CMK (cell line): ENCODE results near the gene GOLGB1.
A peak's percentile ranks its signal among the peaks of the same experiment; 100 is the strongest.
"Not testable (repeated sequence)": the region's sequence is repeated elsewhere in the genome, so short reads cannot be mapped to it uniquely, and the experiment has no call there.

Experiments
- DNase-seq: peaks from one replicate; pipeline ENCODE4 v3.0.0-alpha.2; 2010; ENCODE audit warnings: low read depth

GOLGB1 gene

GRCh38 chr3:121749276-121750086, at the start of gene GOLGB1:
TSS of gene GOLGB1 (minus strand) at chr3:121749741. CDS start at chr3:121730971, 18,770 bp downstream.
- DNase-seq: peak; percentile 90

- DNase-seq: no peak
These were observed 47.4 kb upstream of the GOLGB1 start for GRCh38 chr3:121796970-121797369.

- no peak for DNase-seq
These were observed 44.9 kb upstream of the GOLGB1 start for GRCh38 chr3:121794264-121794983.

- no peak for DNase-seq
These were observed 43.5 kb upstream of the GOLGB1 start for GRCh38 chr3:121793078-121793477.

- no peak for DNase-seq
These were observed 36.9 kb upstream of the GOLGB1 start for GRCh38 chr3:121786485-121786884.

- DNase-seq: not testable (repeated sequence)
These were observed 33.2 kb upstream of the GOLGB1 start for GRCh38 chr3:121782784-121783183.

GRCh38 chr3:121781611-121782010, 32.1 kb upstream of the GOLGB1 start:
- DNase-seq: no peak

- not testable (repeated sequence) for DNase-seq
These were observed 25.6 kb upstream of the GOLGB1 start for GRCh38 chr3:121775095-121775494.

GRCh38 chr3:121769246-121769645, 19.7 kb upstream of the GOLGB1 start:
- DNase-seq: no peak

- no peak for DNase-seq
These were observed 18.9 kb upstream of the GOLGB1 start for GRCh38 chr3:121768452-121768851.

GRCh38 chr3:121759541-121760202, 10.1 kb upstream of the GOLGB1 start:
- no peak for DNase-seq

GRCh38 chr3:121758727-121759450, 9.3 kb upstream of the GOLGB1 start:
- no peak for DNase-seq

- DNase-seq: no peak
These were observed 8.4 kb upstream of the GOLGB1 start for GRCh38 chr3:121757812-121758545.

GRCh38 chr3:121757087-121757811, 7.7 kb upstream of the GOLGB1 start:
- DNase-seq: peak; percentile 18

GRCh38 chr3:121752772-121753171, 3.2 kb upstream of the GOLGB1 start:
- no peak for DNase-seq

GRCh38 chr3:121752261-121752660, 2.7 kb upstream of the GOLGB1 start:
- no peak for DNase-seq

GRCh38 chr3:121750087-121750415, 510 bp upstream of the GOLGB1 start:
- DNase-seq: no peak

- DNase-seq: no peak
These were observed 763 bp downstream of the GOLGB1 start for GRCh38 chr3:121748680-121749275.

GRCh38 chr3:121747976-121748375, 1.6 kb downstream of the GOLGB1 start:
- no peak for DNase-seq

GRCh38 chr3:121743106-121743505, 6.4 kb downstream of the GOLGB1 start:
- not testable (repeated sequence) for DNase-seq
